K562 (cell line): Measurements from ENCODE around the gene ATXN7L1. TPM values are rescaled to one million over a fixed set of nuclear protein-coding genes. Genes with fewer than 3 reads are reported as not detected.

Experiments
- ATAC-seq: fragments of 200-7000 bp; cut with Tn5 transposase; 3 replicates; pipeline ENCODE4 v1.9.1; 2020; ENCODE audit warnings: moderate library complexity
- BruUV-seq: library from RNA; stranded (reverse); fragments of 400-500 nt; replicated peaks from 2 replicates; lab custom pipeline; 2021; lab: Mats Ljungman, UMichigan
- CTCF ChIA-PET: fragments of 300-600 bp; formaldehyde crosslinking; extraction: SDS; loops from one replicate; lab custom pipeline; 2021; ENCODE audit warnings: low intra/inter-chr PET ratio; lab: Yijun Ruan, JAX
- POLR2A ChIA-PET: fragments of 300-600, 350-650 bp; sonication (Branson Sonifier 250); formaldehyde crosslinking; extraction: SDS; loops from one replicate; lab custom pipeline; 2021; ENCODE audit warnings: antibody characterized with exemption, inconsistent platforms; lab: Yijun Ruan, JAX
- DNase-seq, 4 experiments: peaks; one replicate each; pipeline versions ENCODE4 v3.0.0 to v3.0.0-alpha.2; 2011 to 2018; ENCODE audit warnings: low spot score in 3 of 4, mixed read lengths in 3 of 4; ENCODE audit errors: extremely low read depth in 1 of 4
- FAIRE-seq: peaks from 2 replicates; lab custom pipeline; 2011; peaks lifted over from hg19 to GRCh38; lab: Jason Lieb, UNC
- H2AFZ ChIP-seq: 2 replicates; pipeline ENCODE4 v1.6.0; 2011; ENCODE audit warnings: low read depth, low read length, control low read depth, inconsistent platforms
- H3K27ac ChIP-seq: fragments of 200-600 bp; 3 replicates; pipeline ENCODE4 v1.8.0; 2011; ENCODE audit warnings: low read depth, mild to moderate bottlenecking, control low read depth, inconsistent platforms, low read length, moderate library complexity, mixed read lengths; ENCODE audit errors: extremely low read depth
- H3K27me3 ChIP-seq, 2 experiments: fragments of 300-600 bp in 1 of 2; 2 replicates in 1 of 2; 3 replicates in 1 of 2; pipeline versions ENCODE4 v1.6.0 to v1.8.0; 2011; ENCODE audit warnings: inconsistent platforms in 2 of 2, low read length in 2 of 2, mild to moderate bottlenecking in 1 of 2, mixed read lengths in 1 of 2, moderate library complexity in 1 of 2; ENCODE audit not compliant: control insufficient read depth in 2 of 2, insufficient read depth in 2 of 2
- H3K36me3 ChIP-seq: fragments of 300-600 bp; 3 replicates; pipeline ENCODE4 v1.8.0; 2011; ENCODE audit warnings: mild to moderate bottlenecking, low read length, inconsistent platforms; ENCODE audit not compliant: control insufficient read depth, insufficient read depth
- H3K4me1 ChIP-seq, 2 experiments: fragments of 200-600 bp in 1 of 2; replicated peaks in 1 of 2; 2 replicates in 1 of 2; 3 replicates in 1 of 2; pipeline versions ENCODE4 v1.5.1 to v1.8.0; 2011; ENCODE audit warnings: inconsistent platforms in 2 of 2, low read length in 2 of 2, mild to moderate bottlenecking in 1 of 2, mixed read lengths in 1 of 2, moderate library complexity in 1 of 2; ENCODE audit not compliant: control insufficient read depth in 2 of 2, insufficient read depth in 2 of 2
- H3K4me2 ChIP-seq: 2 replicates; pipeline ENCODE4 v1.6.1; 2011; ENCODE audit warnings: low read length, control low read depth, inconsistent platforms, mixed read lengths; ENCODE audit not compliant: insufficient read depth
- H3K4me3 ChIP-seq: fragments of 200-600 bp; sonication (generic), shearing (Covaris generic); 2 replicates; pipeline ENCODE4 v1.5.1; 2016; ENCODE audit warnings: control low read depth, inconsistent platforms
- H3K79me2 ChIP-seq: fragments of 200-600 bp; 3 replicates; pipeline ENCODE4 v1.8.0; 2011; ENCODE audit warnings: low read length, inconsistent platforms; ENCODE audit not compliant: control insufficient read depth, insufficient read depth
- H3K9ac ChIP-seq, 2 experiments: 2 replicates each; pipeline versions ENCODE4 v1.6.0 to v1.6.1; 2011; ENCODE audit warnings: low read depth in 2 of 2, low read length in 2 of 2, control low read depth in 1 of 2, inconsistent platforms in 1 of 2, mild to moderate bottlenecking in 1 of 2, mixed read lengths in 1 of 2; ENCODE audit not compliant: insufficient read depth in 1 of 2
- H3K9me1 ChIP-seq: one replicate; pipeline ENCODE4 v1.6.0; 2011; ENCODE audit warnings: inconsistent platforms, mild to moderate bottlenecking, low read length, moderate library complexity; ENCODE audit not compliant: control insufficient read depth, insufficient read depth
- H3K9me3 ChIP-seq: replicated peaks from 2 replicates; pipeline ENCODE4 v1.5.1; 2011; ENCODE audit warnings: low read depth, low read length, inconsistent platforms; ENCODE audit not compliant: control insufficient read depth, insufficient read depth
- H4K20me1 ChIP-seq: replicated peaks from 2 replicates; pipeline ENCODE4 v1.6.1; 2011; ENCODE audit warnings: low read length, inconsistent platforms, mixed read lengths; ENCODE audit not compliant: control insufficient read depth, insufficient read depth
- CREBBP ChIP-seq: IDR thresholded peaks from one replicate; pipeline ENCODE4 v1.6.1; 2012; ENCODE audit warnings: low read depth, mild to moderate bottlenecking, control low read depth, inconsistent platforms, low read length
- HNRNPUL1 ChIP-seq: fragments of 200-400 bp; formaldehyde crosslinking; IDR thresholded peaks from 2 replicates; pipeline ENCODE4 v1.6.1; 2017; ENCODE audit warnings: low read length
- TAL1 ChIP-seq: fragments of 450-650 bp; IDR thresholded peaks from 2 replicates; pipeline ENCODE4 v1.6.1; 2016; ENCODE audit warnings: mild to moderate bottlenecking
- ZBTB34 ChIP-seq: fragments of 250-450 bp; sonication (Bioruptor Pico); IDR thresholded peaks from 2 replicates; pipeline ENCODE4 v1.8.0; 2021; ENCODE audit warnings: mild to moderate bottlenecking, moderate library complexity
- ZNF445 ChIP-seq: fragments of 250-450 bp; sonication (Bioruptor Pico); IDR thresholded peaks from 2 replicates; pipeline ENCODE4 v1.4.0; 2020; ENCODE audit warnings: low read depth, mild to moderate bottlenecking, moderate library complexity
- in situ Hi-C: fragments of 300-500 bp; cut with MboI; formaldehyde crosslinking; loops from 4 replicates; pipeline ENCODE4 v1.15.0; 2018; ENCODE audit warnings: inconsistent platforms, mixed read lengths
- intact Hi-C: fragments of 100-400 bp; cut with micrococcal nuclease; formaldehyde crosslinking; loops from 2 replicates; pipeline ENCODE4 v1.14.2; 2022
- polyA plus RNA-seq, 8 experiments: library from polyadenylated mRNA; depleted of rRNA in 4 of 8; stranded (reverse) in 5 of 8; unstranded in 3 of 8; fragments of >200 nt; fragmentation: Nextera tagmentation in 2 of 8; fragmentation: Illumina TruSeq in 1 of 8; extraction: Ambion mirVana in 2 of 8; extraction: Trizol in 1 of 8; gene quantifications; 2 replicates each; pipeline versions ENCODE4 v1.2.1 to v1.2.3, GENCODE V29; 2011 to 2014; ENCODE audit warnings: inconsistent platforms in 1 of 8, missing spikeins in 1 of 8
- total RNA-seq, 7 experiments: library from RNA; depleted of rRNA in 6 of 7; stranded (reverse); fragments of >200 nt in 6 of 7; fragmentation: Illumina TruSeq in 2 of 7; extraction: Trizol in 2 of 7; gene quantifications; 2 replicates each; pipeline versions ENCODE4 v1.2.1 to v1.2.3, GENCODE V29; 2011 to 2021; ENCODE audit warnings: low replicate concordance in 1 of 7

Gene ATXN7L1
- total and polyA plus RNA-seq, 9 of the 15 experiments (the other 6 are each of a cell fraction or from before 2014, with no cell fraction given): 6.6 to 13.7 (median 10.7) TPM

DNA sequence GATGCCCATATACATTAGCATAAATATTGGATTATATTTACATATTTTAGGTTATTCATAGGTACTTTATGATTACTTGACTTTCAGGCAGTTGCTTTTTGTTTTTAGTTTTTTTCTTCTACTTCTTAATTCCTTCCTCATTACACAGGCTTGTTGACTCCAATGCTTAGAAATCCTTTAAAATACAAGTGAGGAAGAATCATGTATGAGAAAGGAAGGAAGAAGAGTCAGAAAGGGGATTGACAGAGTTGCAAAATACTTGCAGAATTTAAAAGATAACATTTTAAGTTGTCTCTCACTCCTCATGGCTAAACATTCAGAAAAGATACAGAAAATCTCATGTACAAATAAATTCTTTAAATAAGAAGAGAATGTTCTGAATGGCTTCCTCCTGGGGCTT lies 61.9 kb downstream of the ATXN7L1 start:
- Histone ChIP-seq H3K79me2 (no peaks in the 10 kb centered on the region), H2AFZ (no peak overlapping the region), H4K20me1 (peaks cover 9% of the 10 kb centered on the region; the same call in 1 of the 2 replicates), H3K27ac (no peak overlapping the region), H3K4me1 (0 out of 5 replicates have a peak, but pooled peaks cover 0 to 2% of the 10 kb centered on the region in 2 experiments), H3K36me3 (no peaks in the 10 kb centered on the region), H3K9me1 (no peaks in the 10 kb centered on the region), H3K4me2 (no peak overlapping the region), H3K27me3 (peaks cover 3 to 30% of the 10 kb centered on the region in 2 experiments), H3K4me3 (no peak overlapping the region), H3K9ac (no peak overlapping the region), H3K9me3 (no peaks in the 10 kb centered on the region)
- in situ Hi-C loops: no loop called here
- POLR2A ChIA-PET: interaction anchor here (0.6 to 1.4 kb wide), 2 partner anchors 82 to 459 kb away, joined by 3 to 4 read pairs; no protein-coding TSS in a partner anchor
- no peak for ATAC-seq
- TF ChIP-seq CREBBP (no peak), HNRNPUL1 (no peak), ZBTB34 (CRISPR knock-in tag) (no peak), TAL1 (no peak), ZNF445 (CRISPR knock-in tag) (no peak)
- CTCF ChIA-PET: no interaction called here
- DNase-seq: no peak
- no TSS peak for BruUV-seq
- intact Hi-C loops: no loop called here
- no peak for FAIRE-seq
